Loucy (cell line): ENCODE measurements around the gene ZNF521.

Experiments used
- H2AFZ ChIP-seq: fragments of 200-600 bp; sonication (generic); 2 replicates; pipeline ENCODE4 v1.6.0; 2016; ENCODE audit warnings: antibody characterized with exemption, mild to moderate bottlenecking, low read length, moderate library complexity
- H3F3A ChIP-seq: fragments of 200-600 bp; 2 replicates; pipeline ENCODE4 v1.6.0; 2016; ENCODE audit warnings: antibody characterized with exemption, low read depth, mild to moderate bottlenecking
- H3K27me3 ChIP-seq: fragments of 200-600 bp; sonication (generic); 2 replicates; pipeline ENCODE4 v1.6.1; 2014; ENCODE audit warnings: low read length, mild to moderate bottlenecking; ENCODE audit not compliant: insufficient read depth, poor library complexity, severe bottlenecking
- H3K36me3 ChIP-seq: fragments of 200-600 bp; sonication (generic); 2 replicates; pipeline ENCODE4 v1.6.1; 2016; ENCODE audit warnings: low read length; ENCODE audit not compliant: insufficient read depth
- H3K4me1 ChIP-seq: fragments of 200-600 bp; sonication (generic); 2 replicates; pipeline ENCODE4 v1.5.1; 2014; ENCODE audit warnings: low read length, mild to moderate bottlenecking; ENCODE audit not compliant: insufficient read depth, poor library complexity, severe bottlenecking
- H3K4me2 ChIP-seq: fragments of 200-600 bp; sonication (generic); 2 replicates; pipeline ENCODE4 v1.6.0; 2014; ENCODE audit warnings: antibody characterized with exemption, low read length, low read depth, mild to moderate bottlenecking; ENCODE audit not compliant: poor library complexity, severe bottlenecking
- H3K4me3 ChIP-seq: fragments of 200-600 bp; sonication (generic); 2 replicates; pipeline ENCODE4 v1.5.1; 2014; ENCODE audit warnings: low read length, mild to moderate bottlenecking, mixed read lengths; ENCODE audit not compliant: poor library complexity, severe bottlenecking
- H3K79me2 ChIP-seq: fragments of 200-600 bp; sonication (generic); 2 replicates; pipeline ENCODE4 v1.6.1; 2014; ENCODE audit warnings: low read length; ENCODE audit not compliant: insufficient read depth
- H3K9ac ChIP-seq: fragments of 200-600 bp; sonication (generic); 2 replicates; pipeline ENCODE4 v1.6.0; 2014; ENCODE audit warnings: mild to moderate bottlenecking, low read depth, low read length, moderate library complexity; ENCODE audit not compliant: poor library complexity, severe bottlenecking
- H3K9me2 ChIP-seq: fragments of 200-600 bp; sonication (generic); replicated peaks from 2 replicates; pipeline ENCODE4 v1.6.1; 2016; ENCODE audit warnings: low read depth, low read length, mixed read lengths
- H3K9me3 ChIP-seq: fragments of 200-600 bp; sonication (generic); 2 replicates; pipeline ENCODE4 v1.6.1; 2014; ENCODE audit warnings: mild to moderate bottlenecking, antibody characterized with exemption, low read length, low read depth; ENCODE audit not compliant: insufficient read depth
- H4K20me1 ChIP-seq: fragments of 200-600 bp; sonication (generic); 2 replicates; pipeline ENCODE4 v1.6.0; 2014; ENCODE audit warnings: antibody characterized with exemption, low read length, mild to moderate bottlenecking; ENCODE audit not compliant: insufficient read depth, poor library complexity, severe bottlenecking
- EZH2phosphoT487 ChIP-seq: fragments of 200-600 bp; IDR thresholded peaks from 2 replicates; pipeline ENCODE4 v1.6.1; 2018; ENCODE audit warnings: antibody characterized with exemption, mild to moderate bottlenecking, moderate library complexity, borderline replicate concordance
- TF ChIP-seq, protein P1 (sequence below): fragments of 200-600 bp; sonication (generic); conservative IDR thresholded peaks from 2 replicates; pipeline ENCODE4 v1.5.1; 2014; ENCODE audit warnings: mild to moderate bottlenecking, antibody characterized with exemption, low read length

Gene ZNF521

DNA sequence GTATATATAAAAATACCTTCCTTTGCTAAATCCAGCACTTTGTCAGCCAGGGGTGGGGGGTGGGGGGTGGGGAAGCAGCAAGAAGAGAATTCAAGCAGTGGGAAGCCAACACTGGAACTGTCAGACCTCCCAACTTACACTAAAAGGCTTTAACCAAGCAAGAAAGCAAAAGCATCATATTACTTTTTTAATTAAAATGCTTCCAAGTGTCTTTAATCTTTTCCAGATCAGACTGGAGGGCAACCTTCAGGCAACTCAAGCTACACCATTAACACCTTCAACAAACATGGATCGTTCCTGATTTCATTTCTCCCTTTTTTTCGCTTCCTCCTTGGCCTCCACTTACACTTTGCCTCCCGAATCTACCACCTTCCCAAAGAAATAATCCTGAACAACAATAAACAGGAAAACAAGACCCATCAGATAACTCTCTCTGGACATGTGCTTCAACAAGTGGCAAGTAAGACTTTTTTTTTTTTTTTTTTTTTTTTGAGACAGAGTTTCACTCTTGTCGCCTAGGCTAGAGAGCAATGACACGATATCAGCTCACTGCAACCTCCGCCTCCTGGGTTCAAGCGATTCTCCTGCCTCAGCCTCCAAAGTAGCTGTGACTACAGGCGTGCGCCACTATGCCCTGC lies 35.5 kb downstream of the ZNF521 start:
- no peaks in the 10 kb centered on the region for H3F3A ChIP-seq
- H3K9ac ChIP-seq, result no peak overlapping the region
- H3K79me2 ChIP-seq, result peaks cover 18% of the 10 kb centered on the region

DNA sequence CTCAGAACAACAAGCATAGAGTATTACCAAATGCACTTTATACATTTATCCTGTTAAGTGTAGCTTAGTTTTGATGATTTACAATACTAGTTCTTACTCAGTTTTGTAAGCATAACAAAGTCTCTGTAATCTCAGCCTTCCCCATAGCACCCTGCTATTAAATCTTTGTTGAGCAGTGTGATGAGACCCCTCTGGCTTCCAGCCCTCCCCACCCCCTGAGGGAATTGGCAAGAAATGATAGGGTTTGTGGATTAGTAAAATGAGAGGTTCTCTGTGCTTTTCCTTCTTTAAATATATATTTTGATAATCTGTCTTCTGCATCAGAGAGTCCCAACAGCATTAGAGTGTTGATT lies 37.2 kb downstream of the ZNF521 start:
- no peak overlapping the region for H3K4me3 ChIP-seq
- no peaks in the 10 kb centered on the region for H4K20me1 ChIP-seq
- peaks cover 18% of the 10 kb centered on the region for H3K79me2 ChIP-seq
- H3F3A ChIP-seq, result no peaks in the 10 kb centered on the region
- H3K9me3 ChIP-seq, result no peaks in the 10 kb centered on the region
- no peak overlapping the region for H3K9ac ChIP-seq
- no peaks in the 10 kb centered on the region for H3K9me2 ChIP-seq
- peaks cover 28% of the 10 kb centered on the region for H3K4me1 ChIP-seq
- no peak overlapping the region for H2AFZ ChIP-seq
- TF ChIP-seq, protein P1, sequence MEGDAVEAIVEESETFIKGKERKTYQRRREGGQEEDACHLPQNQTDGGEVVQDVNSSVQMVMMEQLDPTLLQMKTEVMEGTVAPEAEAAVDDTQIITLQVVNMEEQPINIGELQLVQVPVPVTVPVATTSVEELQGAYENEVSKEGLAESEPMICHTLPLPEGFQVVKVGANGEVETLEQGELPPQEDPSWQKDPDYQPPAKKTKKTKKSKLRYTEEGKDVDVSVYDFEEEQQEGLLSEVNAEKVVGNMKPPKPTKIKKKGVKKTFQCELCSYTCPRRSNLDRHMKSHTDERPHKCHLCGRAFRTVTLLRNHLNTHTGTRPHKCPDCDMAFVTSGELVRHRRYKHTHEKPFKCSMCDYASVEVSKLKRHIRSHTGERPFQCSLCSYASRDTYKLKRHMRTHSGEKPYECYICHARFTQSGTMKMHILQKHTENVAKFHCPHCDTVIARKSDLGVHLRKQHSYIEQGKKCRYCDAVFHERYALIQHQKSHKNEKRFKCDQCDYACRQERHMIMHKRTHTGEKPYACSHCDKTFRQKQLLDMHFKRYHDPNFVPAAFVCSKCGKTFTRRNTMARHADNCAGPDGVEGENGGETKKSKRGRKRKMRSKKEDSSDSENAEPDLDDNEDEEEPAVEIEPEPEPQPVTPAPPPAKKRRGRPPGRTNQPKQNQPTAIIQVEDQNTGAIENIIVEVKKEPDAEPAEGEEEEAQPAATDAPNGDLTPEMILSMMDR, result no peak
- TF ChIP-seq EZH2phosphoT487, result no peak
- H3K4me2 ChIP-seq, result no peak overlapping the region
- H3K36me3 ChIP-seq, result peaks cover 36% of the 10 kb centered on the region
- H3K27me3 ChIP-seq, result no peaks in the 10 kb centered on the region

More for the DNA sequence above, 35.5 kb downstream of the ZNF521 start:
- Histone ChIP-seq H3K27me3 (no peaks in the 10 kb centered on the region), H3K4me2 (no peak overlapping the region), H3K4me1 (peaks cover 12% of the 10 kb centered on the region), H3K9me3 (no peaks in the 10 kb centered on the region), H3K4me3 (no peak overlapping the region), H2AFZ (no peak overlapping the region), H4K20me1 (no peaks in the 10 kb centered on the region), H3K36me3 (peaks cover 50% of the 10 kb centered on the region), H3K9me2 (no peaks in the 10 kb centered on the region)
- TF ChIP-seq, protein P1, result no peak
- TF ChIP-seq EZH2phosphoT487, result no peak

DNA sequence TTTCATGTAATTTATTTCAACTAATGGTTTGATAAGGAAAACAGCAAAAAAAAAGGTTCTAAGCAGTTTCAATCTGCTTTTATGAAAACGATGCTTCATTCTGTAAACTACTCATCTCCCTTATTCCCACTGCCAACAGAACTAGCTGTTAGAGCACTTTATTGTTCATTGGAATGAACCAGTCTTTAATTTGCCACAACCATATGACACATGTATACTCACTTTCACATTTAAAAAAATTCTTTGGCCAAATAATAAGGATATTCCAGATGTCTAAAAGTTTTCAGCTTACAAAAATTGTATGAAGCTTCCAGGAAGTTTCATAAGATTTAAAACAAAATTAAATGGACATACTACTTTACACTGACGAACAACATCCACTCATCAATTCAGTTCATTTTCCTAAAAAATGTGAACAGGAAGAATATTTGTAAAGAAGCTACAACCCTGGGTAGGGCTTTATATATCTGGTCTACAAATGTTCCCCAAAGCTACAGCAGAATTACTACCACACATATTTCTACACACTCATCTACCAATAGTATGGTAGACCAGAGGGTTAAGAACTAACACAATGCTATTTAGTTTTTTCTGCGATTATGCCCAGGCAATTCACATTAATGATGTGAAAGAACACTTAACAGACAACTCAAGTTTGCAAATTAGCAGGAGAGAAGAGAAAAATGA lies 37.7 kb downstream of the ZNF521 start:
- Histone ChIP-seq H3K4me3 (no peak overlapping the region), H3K4me2 (no peak overlapping the region), H3K9me2 (no peaks in the 10 kb centered on the region), H3K36me3 (peaks cover 33% of the 10 kb centered on the region), H3K4me1 (peaks cover 31% of the 10 kb centered on the region), H3K27me3 (no peaks in the 10 kb centered on the region), H3K9ac (no peak overlapping the region), H3K79me2 (peaks cover 18% of the 10 kb centered on the region), H3K9me3 (no peaks in the 10 kb centered on the region), H2AFZ (no peak overlapping the region), H4K20me1 (no peaks in the 10 kb centered on the region), H3F3A (no peaks in the 10 kb centered on the region)
- TF ChIP-seq EZH2phosphoT487, result no peak
- TF ChIP-seq, protein P1, result no peak
